Stimulated activated naive CD8-positive, alpha-beta T cell treated with anti-CD3 and anti-CD28 coated beads, Interleukin-15, Interleukin-2, amounts not matched to agents 100 ng/mL and 50 ng/mL, for 24 hours (primary cell): Measurements from ENCODE around the gene C9orf72.

Experiments used
- H3K27ac Mint-ChIP-seq: one replicate; pipeline ENCODE4 v1.8.0; 2021; ENCODE audit warnings: mild to moderate bottlenecking, mixed read lengths
- H3K27me3 Mint-ChIP-seq: one replicate; pipeline ENCODE4 v1.8.0; 2021; ENCODE audit warnings: mixed read lengths
- H3K36me3 Mint-ChIP-seq: one replicate; pipeline ENCODE4 v1.8.0; 2021; ENCODE audit warnings: low read depth, mixed read lengths
- H3K4me1 Mint-ChIP-seq: one replicate; pipeline ENCODE4 v1.8.0; 2021; ENCODE audit warnings: low read depth, mixed read lengths
- H3K4me3 Mint-ChIP-seq: one replicate; pipeline ENCODE4 v1.8.0; 2021; ENCODE audit warnings: mild to moderate bottlenecking, mixed read lengths
- H3K9me3 Mint-ChIP-seq: one replicate; pipeline ENCODE4 v1.8.0; 2021; ENCODE audit warnings: mixed read lengths

C9orf72 gene

DNA sequence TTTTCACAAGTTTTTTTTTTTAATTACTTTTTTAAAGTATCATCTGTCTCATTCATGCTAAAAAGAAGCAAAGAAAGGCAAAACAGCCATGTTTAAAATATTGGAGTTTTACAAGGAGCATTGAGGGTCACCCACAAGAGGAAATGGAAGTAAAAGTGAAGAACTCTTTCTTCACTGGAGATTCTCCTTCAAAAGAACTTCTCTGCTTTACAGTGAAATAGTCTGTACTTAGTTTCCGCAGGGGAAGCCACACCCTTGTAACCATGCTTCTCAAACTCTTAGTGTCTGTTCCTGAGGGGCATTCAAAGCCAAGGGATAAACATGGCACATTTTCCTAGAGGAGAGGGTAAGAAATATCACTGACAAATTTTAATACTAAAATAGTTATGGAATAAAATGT, 8.6 kb downstream of the C9orf72 start:
- Mint-ChIP-seq H3K36me3 (peaks cover 20% of the 10 kb centered on the region), H3K4me3 (no peak overlapping the region), H3K4me1 (peaks cover 24% of the 10 kb centered on the region), H3K27me3 (no peaks in the 10 kb centered on the region), H3K27ac (no peak overlapping the region), H3K9me3 (no peaks in the 10 kb centered on the region)

DNA sequence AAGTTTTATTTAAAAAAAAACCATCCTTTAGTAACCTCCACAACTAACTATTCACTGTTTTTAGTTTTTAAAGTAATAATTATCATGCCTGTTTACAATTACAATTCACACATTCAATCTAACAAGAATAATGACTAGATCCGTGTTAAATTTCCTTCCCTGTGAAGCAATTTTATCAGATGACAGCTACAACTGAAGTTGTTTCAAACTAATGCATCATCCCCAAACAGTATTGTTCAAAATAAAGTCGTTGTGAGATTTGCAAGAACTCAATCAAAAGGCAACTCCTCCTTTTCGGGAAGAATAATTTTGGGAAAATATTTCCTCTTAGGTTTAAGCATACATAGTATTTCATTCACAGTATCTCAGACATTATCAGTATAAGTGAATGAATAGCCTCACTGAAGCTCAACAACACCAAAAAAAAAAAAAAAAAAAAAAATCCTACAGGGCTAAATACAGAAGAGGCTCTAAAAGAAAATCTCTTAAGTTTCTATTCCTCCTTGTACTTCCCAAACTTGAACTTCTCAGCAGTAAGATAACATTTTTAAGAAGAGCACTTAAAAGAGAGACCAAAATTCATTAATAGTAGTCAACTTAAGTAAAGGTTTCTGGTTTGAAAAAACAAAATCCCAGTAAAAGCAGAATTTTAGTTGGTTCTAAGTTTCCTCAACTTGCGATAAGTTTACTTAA, 9.4 kb downstream of the C9orf72 start:
- H3K4me3 Mint-ChIP-seq, result no peak overlapping the region
- no peak overlapping the region for H3K27ac Mint-ChIP-seq
- H3K27me3 Mint-ChIP-seq, result no peaks in the 10 kb centered on the region
- peaks cover 24% of the 10 kb centered on the region for H3K4me1 Mint-ChIP-seq
- H3K9me3 Mint-ChIP-seq, result no peaks in the 10 kb centered on the region
- H3K36me3 Mint-ChIP-seq, result peaks cover 20% of the 10 kb centered on the region

DNA sequence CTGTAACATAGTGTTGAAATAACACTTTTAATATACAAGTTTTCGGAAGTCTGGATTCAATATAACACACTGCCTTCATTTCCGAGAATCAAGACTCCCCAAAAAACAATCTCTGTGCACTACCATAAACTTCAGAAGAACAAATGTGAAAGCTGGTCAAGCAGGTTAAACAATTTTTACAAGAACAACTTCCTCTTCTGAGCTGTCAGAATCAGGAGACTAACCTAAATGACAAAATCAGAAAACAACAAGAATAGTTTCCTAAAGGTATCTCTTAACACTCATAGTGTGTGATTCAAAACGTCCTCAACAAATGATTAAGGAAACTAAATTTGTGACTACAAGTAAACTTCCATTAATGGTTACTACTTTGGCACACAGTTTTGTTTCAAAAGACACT, 11.6 kb downstream of the C9orf72 start:
- H3K9me3 Mint-ChIP-seq, result no peaks in the 10 kb centered on the region
- no peak overlapping the region for H3K27ac Mint-ChIP-seq
- peaks cover 22% of the 10 kb centered on the region for H3K36me3 Mint-ChIP-seq
- no peaks in the 10 kb centered on the region for H3K27me3 Mint-ChIP-seq
- peaks cover 24% of the 10 kb centered on the region for H3K4me1 Mint-ChIP-seq
- H3K4me3 Mint-ChIP-seq, result no peak overlapping the region

DNA sequence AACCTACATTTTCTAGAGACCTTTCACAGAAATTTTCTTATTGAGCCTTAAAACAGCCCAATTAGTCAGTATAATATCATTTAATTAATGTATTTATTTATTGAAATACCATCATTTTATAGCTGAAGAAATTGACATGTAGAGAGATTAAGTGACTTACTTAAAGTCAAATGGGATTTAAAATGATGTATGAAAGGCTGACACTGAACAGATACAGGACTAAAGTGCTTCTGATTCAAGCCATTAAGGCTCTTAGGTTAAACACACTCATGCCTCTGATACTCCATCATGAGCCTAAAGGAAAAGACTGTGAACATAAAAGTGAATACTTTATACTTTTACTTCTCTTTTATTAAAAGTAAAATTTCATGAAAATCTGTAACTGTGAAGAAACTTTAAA, 12.8 kb downstream of the C9orf72 start:
- peaks cover 24% of the 10 kb centered on the region for H3K36me3 Mint-ChIP-seq
- H3K4me3 Mint-ChIP-seq, result no peak overlapping the region
- H3K27ac Mint-ChIP-seq, result no peak overlapping the region
- H3K27me3 Mint-ChIP-seq, result no peaks in the 10 kb centered on the region
- H3K9me3 Mint-ChIP-seq, result no peaks in the 10 kb centered on the region
- H3K4me1 Mint-ChIP-seq, result peaks cover 22% of the 10 kb centered on the region

DNA sequence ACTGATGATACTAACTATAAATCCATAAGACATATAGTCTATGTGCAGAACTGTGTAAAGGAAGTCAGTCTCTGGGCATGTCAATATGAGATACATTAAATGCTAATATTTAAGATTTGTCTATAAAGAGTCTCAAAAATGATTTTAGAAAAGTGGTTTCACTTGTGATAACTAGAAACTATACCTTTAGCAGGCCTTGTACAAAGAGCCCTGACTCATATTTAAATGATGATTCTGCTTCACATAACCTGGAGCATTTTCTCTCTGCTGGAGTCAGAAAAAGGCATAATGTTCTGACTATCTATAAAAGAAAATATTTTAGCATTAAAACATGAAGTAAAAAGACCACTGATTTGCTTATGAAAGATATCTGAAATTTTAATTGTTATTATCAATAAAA, 15.0 kb downstream of the C9orf72 start:
- H3K36me3 Mint-ChIP-seq, result peaks cover 34% of the 10 kb centered on the region

DNA sequence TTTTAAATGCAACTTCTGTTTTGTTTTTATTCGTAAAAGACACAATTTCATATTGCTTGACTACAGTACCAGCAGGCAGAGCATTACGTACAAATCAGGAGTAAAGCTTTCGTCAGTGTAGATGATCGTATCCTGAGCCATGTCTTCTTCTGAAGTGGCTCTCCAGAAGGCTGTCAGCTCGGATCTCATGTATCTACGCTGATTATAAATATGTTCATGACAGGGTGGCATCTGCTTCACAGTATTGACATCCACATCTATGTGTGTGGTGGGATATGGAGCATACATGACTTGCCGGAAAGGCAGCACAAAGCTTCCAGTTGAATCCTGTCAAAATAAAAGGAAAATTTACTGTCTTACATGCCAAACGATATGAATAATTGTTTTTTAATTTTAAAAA, 16.8 kb downstream of the C9orf72 start:
- H3K27ac Mint-ChIP-seq, result no peak overlapping the region
- H3K36me3 Mint-ChIP-seq, result peaks cover 42% of the 10 kb centered on the region

More for the DNA sequence above, 15.0 kb downstream of the C9orf72 start:
- Mint-ChIP-seq H3K4me3 (no peak overlapping the region), H3K27me3 (no peaks in the 10 kb centered on the region), H3K27ac (no peak overlapping the region), H3K4me1 (peaks cover 4% of the 10 kb centered on the region), H3K9me3 (no peaks in the 10 kb centered on the region)

DNA sequence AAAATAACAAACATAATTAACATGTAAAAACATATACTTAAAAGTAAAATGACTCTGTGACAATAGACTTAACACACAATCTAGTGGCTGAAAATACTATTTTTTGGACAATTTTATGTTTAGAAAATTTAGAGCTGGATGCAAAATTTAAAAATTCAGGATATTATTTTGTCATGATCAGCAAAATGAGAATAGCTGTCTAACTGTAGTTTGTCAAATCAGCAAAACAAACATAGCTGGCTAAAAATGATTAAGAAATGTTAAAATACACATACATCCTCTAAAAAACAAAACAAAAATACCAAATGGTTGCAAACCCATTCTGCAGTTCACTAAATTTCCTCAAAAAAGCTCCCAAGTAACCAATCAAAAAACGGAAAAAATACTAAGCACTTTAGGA, 18.6 kb downstream of the C9orf72 start:
- H3K27me3 Mint-ChIP-seq, result no peaks in the 10 kb centered on the region
- H3K36me3 Mint-ChIP-seq, result peaks cover 37% of the 10 kb centered on the region
- H3K9me3 Mint-ChIP-seq, result no peaks in the 10 kb centered on the region
- H3K4me3 Mint-ChIP-seq, result no peak overlapping the region
- H3K4me1 Mint-ChIP-seq, result no peaks in the 10 kb centered on the region
- no peak overlapping the region for H3K27ac Mint-ChIP-seq

More for the DNA sequence above, 16.8 kb downstream of the C9orf72 start:
- Mint-ChIP-seq H3K4me3 (no peak overlapping the region), H3K9me3 (no peaks in the 10 kb centered on the region), H3K27me3 (no peaks in the 10 kb centered on the region), H3K4me1 (peaks cover under 1% of the 10 kb centered on the region)

DNA sequence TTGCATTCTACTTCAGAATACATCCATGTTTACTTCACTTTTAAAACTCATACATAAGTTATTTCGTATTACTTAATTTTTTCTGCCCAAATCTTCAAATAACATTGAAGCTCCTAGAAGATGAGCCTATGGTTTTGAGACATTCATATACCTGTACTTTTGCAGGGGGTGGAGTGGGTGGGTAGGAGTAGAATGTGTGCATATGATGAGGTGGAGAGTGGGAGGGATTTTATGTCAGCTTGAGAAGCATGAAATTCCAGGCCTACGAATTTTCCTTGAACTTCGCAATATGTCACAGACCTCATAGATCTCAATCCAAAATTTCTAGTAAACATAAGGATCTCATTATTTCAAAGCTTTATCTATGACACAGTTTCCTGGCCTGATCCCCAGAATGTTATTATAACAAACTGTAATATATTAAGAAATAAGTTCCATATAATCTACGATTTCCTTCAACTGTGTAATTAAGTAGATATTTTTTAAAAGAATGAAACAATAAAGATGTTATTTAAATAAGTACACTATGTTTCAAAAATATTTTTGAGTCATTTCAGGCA, 24.0 kb downstream of the C9orf72 start:
- H3K27ac Mint-ChIP-seq, result no peak overlapping the region
- no peaks in the 10 kb centered on the region for H3K4me1 Mint-ChIP-seq
- H3K9me3 Mint-ChIP-seq, result no peaks in the 10 kb centered on the region
- no peaks in the 10 kb centered on the region for H3K27me3 Mint-ChIP-seq
- no peak overlapping the region for H3K4me3 Mint-ChIP-seq
- H3K36me3 Mint-ChIP-seq, result peaks cover 33% of the 10 kb centered on the region

DNA sequence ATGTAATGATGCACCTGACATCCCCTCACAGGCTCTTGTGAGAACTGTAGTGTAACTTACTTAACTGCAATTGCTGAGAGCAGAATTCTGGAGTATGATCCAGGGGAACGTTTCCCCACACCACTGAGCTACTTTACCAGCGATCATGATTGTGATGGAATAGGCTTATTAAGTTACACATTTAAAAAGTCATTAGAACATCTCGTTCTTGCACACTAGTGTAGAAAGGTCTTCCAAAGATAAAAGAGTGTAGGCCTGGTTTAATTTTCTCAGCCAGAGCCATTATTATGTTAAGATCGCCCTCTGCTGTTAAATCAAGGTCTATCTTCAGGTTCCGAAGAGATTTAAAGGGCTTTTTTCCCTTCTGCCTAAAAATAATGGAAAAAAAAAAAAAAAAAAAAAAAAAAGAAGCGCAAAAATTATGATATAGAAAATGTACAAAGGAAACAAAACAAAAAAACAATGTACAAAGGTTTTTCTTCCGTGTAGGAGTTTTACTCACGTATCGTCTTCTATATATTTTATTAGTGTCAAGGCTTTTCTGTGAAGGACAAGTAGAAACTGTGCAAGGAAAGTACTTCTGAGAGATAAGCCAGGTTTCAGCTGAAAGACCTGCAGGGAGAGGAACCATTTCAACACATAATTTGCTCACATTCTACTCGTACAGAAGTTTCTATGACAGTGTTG, 25.1 kb downstream of the C9orf72 start:
- H3K9me3 Mint-ChIP-seq, result no peaks in the 10 kb centered on the region
- no peak overlapping the region for H3K27ac Mint-ChIP-seq
- H3K4me1 Mint-ChIP-seq, result no peaks in the 10 kb centered on the region
- peaks cover 32% of the 10 kb centered on the region for H3K36me3 Mint-ChIP-seq
- H3K27me3 Mint-ChIP-seq, result no peaks in the 10 kb centered on the region
- H3K4me3 Mint-ChIP-seq, result no peak overlapping the region

DNA sequence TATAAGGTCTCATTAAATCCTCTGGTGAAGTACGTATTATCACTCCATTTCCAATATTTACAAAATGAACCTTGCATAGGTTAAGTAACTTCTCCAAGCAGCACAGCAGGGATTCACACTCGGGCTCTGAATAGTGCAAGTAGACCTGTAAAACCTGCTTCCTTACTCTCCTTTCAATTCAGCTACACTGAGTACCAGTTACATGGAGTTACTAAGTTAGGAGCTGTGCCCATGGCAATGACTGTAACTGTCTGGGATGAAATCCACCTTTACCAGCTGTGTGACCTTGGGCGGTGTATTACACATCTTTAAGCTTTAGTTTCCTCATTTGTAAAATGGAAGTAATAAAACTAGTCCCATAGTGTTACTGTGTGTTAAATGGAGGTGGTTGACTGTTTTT, 27.8 kb downstream of the C9orf72 start:
- Mint-ChIP-seq H3K27me3 (no peaks in the 10 kb centered on the region), H3K9me3 (no peaks in the 10 kb centered on the region), H3K4me1 (no peaks in the 10 kb centered on the region), H3K36me3 (peaks cover 29% of the 10 kb centered on the region), H3K27ac (no peak overlapping the region), H3K4me3 (no peak overlapping the region)

DNA sequence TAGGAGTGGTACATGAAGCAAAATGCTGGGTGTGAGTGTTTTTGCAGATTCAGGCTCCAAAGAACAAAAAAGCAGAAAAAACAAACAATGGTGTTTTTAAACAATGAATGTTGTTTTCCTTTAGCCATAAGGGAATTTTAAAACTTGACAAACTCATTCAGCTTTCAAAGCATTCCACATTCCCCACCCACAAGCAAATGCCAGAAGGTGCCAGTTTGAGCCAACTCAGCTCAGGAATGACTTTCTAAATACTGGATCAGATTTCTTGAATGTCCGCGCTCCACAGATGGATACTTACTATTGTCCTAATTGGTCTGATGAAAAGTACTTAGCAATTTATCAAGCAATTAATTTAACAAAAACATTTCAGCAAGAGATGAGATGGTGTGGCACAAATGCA, 30.8 kb downstream of the C9orf72 start:
- H3K4me3 Mint-ChIP-seq, result no peak overlapping the region
- no peaks in the 10 kb centered on the region for H3K9me3 Mint-ChIP-seq
- H3K27ac Mint-ChIP-seq, result no peak overlapping the region
- no peaks in the 10 kb centered on the region for H3K4me1 Mint-ChIP-seq
- peaks cover 29% of the 10 kb centered on the region for H3K36me3 Mint-ChIP-seq
- H3K27me3 Mint-ChIP-seq, result no peaks in the 10 kb centered on the region

DNA sequence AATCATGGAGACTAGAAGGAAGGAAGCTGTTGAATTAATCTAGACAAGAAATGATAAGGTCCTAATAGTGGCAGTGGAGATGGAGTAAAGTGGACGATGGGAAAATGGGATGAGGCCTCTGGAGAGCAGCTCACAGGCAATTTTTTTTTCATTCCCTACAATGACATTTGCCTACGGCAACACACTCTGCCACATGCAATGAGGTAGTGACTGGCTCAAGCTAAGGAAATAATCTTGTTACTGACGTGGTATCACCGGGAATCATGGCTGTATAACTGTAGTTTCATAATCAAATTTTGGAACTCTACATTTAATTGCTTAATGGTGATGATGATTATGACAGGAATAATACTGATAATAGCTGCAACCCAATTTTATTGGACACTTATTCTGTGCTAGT, 31.5 kb downstream of the C9orf72 start:
- no peak overlapping the region for H3K4me3 Mint-ChIP-seq
- no peaks in the 10 kb centered on the region for H3K4me1 Mint-ChIP-seq
- H3K9me3 Mint-ChIP-seq, result no peaks in the 10 kb centered on the region
- no peaks in the 10 kb centered on the region for H3K27me3 Mint-ChIP-seq
- no peak overlapping the region for H3K27ac Mint-ChIP-seq
- peaks cover 29% of the 10 kb centered on the region for H3K36me3 Mint-ChIP-seq

DNA sequence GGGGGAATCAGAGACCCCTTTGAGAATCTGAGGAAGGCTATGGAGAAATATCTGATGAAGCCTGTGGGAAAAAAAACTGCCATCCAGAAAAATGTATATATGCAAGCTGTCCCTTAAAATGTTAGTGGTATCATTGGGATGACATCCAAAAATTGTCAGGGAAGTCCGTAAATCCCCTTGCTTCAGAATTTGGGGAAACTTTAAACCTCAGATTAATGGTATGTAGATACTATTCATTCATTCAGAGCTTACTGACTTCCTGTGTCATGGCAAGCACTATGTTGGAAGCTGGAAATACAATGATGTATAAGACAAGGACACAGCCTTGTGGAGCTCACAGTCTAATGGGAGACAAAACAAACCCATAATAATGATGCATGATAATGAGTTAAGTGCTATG, 32.8 kb downstream of the C9orf72 start:
- Mint-ChIP-seq H3K9me3 (no peaks in the 10 kb centered on the region), H3K4me3 (no peak overlapping the region), H3K27me3 (no peaks in the 10 kb centered on the region), H3K4me1 (no peaks in the 10 kb centered on the region), H3K27ac (no peak overlapping the region), H3K36me3 (peaks cover 26% of the 10 kb centered on the region)

DNA sequence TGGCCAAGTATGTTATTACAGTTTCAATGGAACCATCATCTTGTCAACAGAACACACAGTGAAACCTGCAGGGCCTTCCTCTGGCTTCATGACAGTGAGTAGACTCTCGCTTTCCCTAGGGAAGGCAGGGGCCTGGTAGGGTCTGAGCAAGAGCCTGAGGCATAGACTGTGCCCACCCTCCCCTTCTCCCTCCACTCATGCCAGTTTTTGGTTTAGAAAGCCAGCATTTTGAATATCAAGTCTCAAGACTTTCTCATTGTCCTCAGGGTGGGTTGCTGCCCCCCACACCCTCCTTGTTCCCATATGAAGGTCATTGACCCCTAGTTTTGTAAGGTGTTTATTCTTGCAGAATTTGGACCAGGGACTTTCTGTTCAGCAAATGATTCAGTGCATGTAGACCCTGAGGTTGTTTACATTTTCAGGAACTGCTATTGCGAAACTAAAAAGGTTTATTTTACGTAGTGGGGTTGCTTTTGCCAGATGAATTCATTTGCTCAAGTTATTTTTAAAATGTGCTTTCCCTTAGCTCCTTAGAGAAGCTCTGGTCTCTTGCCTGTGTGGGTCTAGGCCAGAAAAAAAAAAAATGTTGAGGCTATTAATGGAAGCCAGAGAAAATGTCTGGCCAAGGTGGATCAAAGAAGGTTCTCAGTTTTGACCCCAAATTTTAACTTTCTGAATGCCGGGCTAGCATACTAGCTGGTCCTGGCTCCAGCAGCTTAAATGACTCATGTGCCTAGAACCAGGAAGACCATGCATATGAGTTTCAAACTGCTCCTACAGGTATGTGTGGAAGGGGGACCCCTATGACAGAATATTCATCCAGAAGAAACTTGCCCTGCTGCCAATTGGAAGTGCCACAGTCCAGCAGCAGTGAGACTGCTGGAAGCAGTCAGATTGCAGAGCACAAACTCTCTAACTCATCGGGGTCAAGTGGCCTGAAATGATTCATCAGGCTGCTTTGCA, 33.5 kb downstream of the C9orf72 start:
- H3K4me1 Mint-ChIP-seq, result no peaks in the 10 kb centered on the region
- no peaks in the 10 kb centered on the region for H3K9me3 Mint-ChIP-seq
- no peak overlapping the region for H3K27ac Mint-ChIP-seq
- H3K4me3 Mint-ChIP-seq, result no peak overlapping the region
- peaks cover 21% of the 10 kb centered on the region for H3K36me3 Mint-ChIP-seq
- H3K27me3 Mint-ChIP-seq, result no peaks in the 10 kb centered on the region

DNA sequence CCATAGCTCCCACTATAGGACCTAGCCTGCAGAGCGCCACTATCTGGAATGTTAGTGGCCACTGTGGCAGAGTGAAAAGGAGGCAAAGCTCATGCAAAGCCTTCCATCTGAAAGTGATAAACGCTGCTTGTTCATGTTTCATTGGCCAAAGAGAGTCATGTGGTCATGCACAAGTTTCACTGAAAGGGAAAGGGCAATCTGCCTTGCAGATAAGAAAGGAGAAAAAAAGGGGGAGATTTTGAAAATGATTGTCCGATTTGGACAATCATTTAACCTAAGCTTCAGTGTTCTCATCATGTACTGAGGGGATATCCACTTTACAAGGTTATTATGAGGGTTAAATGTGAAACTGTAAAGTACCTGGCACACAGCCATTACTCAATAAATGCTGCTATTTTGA, 34.6 kb downstream of the C9orf72 start:
- Mint-ChIP-seq H3K27me3 (no peaks in the 10 kb centered on the region), H3K4me3 (no peak overlapping the region), H3K36me3 (peaks cover 10% of the 10 kb centered on the region), H3K4me1 (no peaks in the 10 kb centered on the region), H3K9me3 (no peaks in the 10 kb centered on the region), H3K27ac (no peak overlapping the region)
